Smooth muscle cell (in vitro differentiated cells): ENCODE measurements around the gene VTA1. TPM values are rescaled to one million over a fixed set of nuclear protein-coding genes. Genes with fewer than 3 reads are reported as not detected.

Experiments used
- DNase-seq: peaks from one replicate; lab custom pipeline; 2025; ENCODE audit not compliant: unreplicated experiment; lab: John Stamatoyannopoulos, UW
- H2AFZ ChIP-seq: fragments of 200-600 bp; sonication (generic); 2 replicates; pipeline ENCODE4 v1.6.0; 2016; ENCODE audit warnings: antibody characterized with exemption, low read depth, mild to moderate bottlenecking
- H3F3A ChIP-seq: fragments of 200-600 bp; sonication (generic); 2 replicates; pipeline ENCODE4 v1.6.0; 2017; ENCODE audit warnings: antibody characterized with exemption, low read depth
- H3K27ac ChIP-seq: fragments of 200-600 bp; sonication (generic); 2 replicates; pipeline ENCODE4 v1.5.1; 2016; ENCODE audit warnings: low read depth, mild to moderate bottlenecking
- H3K27me3 ChIP-seq: fragments of 200-600 bp; sonication (generic); 2 replicates; pipeline ENCODE4 v1.6.1; 2016; ENCODE audit warnings: low read depth, mild to moderate bottlenecking
- H3K36me3 ChIP-seq: fragments of 200-600 bp; sonication (generic); 2 replicates; pipeline ENCODE4 v1.5.1; 2016; ENCODE audit warnings: low read depth
- H3K4me1 ChIP-seq: fragments of 200-600 bp; sonication (generic); 2 replicates; pipeline ENCODE4 v1.5.1; 2016; ENCODE audit warnings: low read depth
- H3K4me2 ChIP-seq: fragments of 200-600 bp; sonication (generic); 2 replicates; pipeline ENCODE4 v1.6.0; 2016; ENCODE audit warnings: mild to moderate bottlenecking
- H3K4me3 ChIP-seq: fragments of 200-600 bp; sonication (generic); 2 replicates; pipeline ENCODE4 v1.5.1; 2016; ENCODE audit warnings: mild to moderate bottlenecking
- H3K79me2 ChIP-seq: fragments of 200-600 bp; sonication (generic); 2 replicates; pipeline ENCODE4 v1.6.0; 2016; ENCODE audit warnings: low read depth, mild to moderate bottlenecking
- H3K9ac ChIP-seq: fragments of 200-600 bp; sonication (generic); 2 replicates; pipeline ENCODE4 v1.6.0; 2016; ENCODE audit warnings: low read depth
- H3K9me3 ChIP-seq: fragments of 200-600 bp; sonication (generic); replicated peaks from 2 replicates; pipeline ENCODE4 v1.5.1; 2016; ENCODE audit warnings: low read depth
- H4K20me1 ChIP-seq: fragments of 200-600 bp; sonication (generic); 2 replicates; pipeline ENCODE4 v1.6.0; 2016; ENCODE audit warnings: low read depth
- CTCF ChIP-seq: fragments of 200-600 bp; sonication (generic); IDR thresholded peaks from 2 replicates; pipeline ENCODE4 v1.5.1; 2017; ENCODE audit warnings: borderline replicate concordance, mild to moderate bottlenecking, antibody characterized with exemption; ENCODE audit not compliant: insufficient read depth, poor library complexity, severe bottlenecking
- WGBS: methylation state at CpG from one replicate; pipeline ENCODE4 v1.1.7; 2016; ENCODE audit warnings: low lambda C conversion rate; 5-methylcytosine and 5-hydroxymethylcytosine counted together
- polyA plus RNA-seq: library from polyadenylated mRNA; unstranded; fragments of >200 nt; fragmentation: Nextera tagmentation; extraction: Ambion mirVana; gene quantifications from 2 replicates; pipeline ENCODE4 v1.2.1, GENCODE V29; 2016
- total RNA-seq: library from RNA; depleted of rRNA; stranded (reverse); fragments of >200 nt; gene quantifications from 2 replicates; pipeline ENCODE4 v1.2.3, GENCODE V29; 2014

The VTA1 gene
- total and polyA plus RNA-seq, 2 experiments from 2014 or later: 58.5 to 94.1 TPM

GRCh38 chr6:142240179-142240578 lies 93.1 kb downstream of the VTA1 start:
- Histone ChIP-seq H3K4me3 (no peak overlapping the region), H4K20me1 (no peaks in the 10 kb centered on the region), H3K4me2 (no peak overlapping the region), H3K79me2 (no peaks in the 10 kb centered on the region), H3K27me3 (no peaks in the 10 kb centered on the region), H3K27ac (no peak overlapping the region), H3K9ac (no peak overlapping the region), H3K9me3 (no peaks in the 10 kb centered on the region), H3K36me3 (no peaks in the 10 kb centered on the region), H3F3A (no peaks in the 10 kb centered on the region), H2AFZ (no peak overlapping the region), H3K4me1 (no peaks in the 10 kb centered on the region)
- no peak for DNase-seq
- no peak for TF ChIP-seq CTCF
- 93% methylated on average over 4 of the region's 4 CpGs for WGBS

- no peak overlapping the region for H3K4me3 ChIP-seq
- H3K36me3 ChIP-seq: no peaks in the 10 kb centered on the region
- H3K27me3 ChIP-seq: no peaks in the 10 kb centered on the region
- no peak for DNase-seq
- H3K79me2 ChIP-seq: no peaks in the 10 kb centered on the region
- no peaks in the 10 kb centered on the region for H3K9me3 ChIP-seq
- no peak overlapping the region for H2AFZ ChIP-seq
- H3F3A ChIP-seq: no peaks in the 10 kb centered on the region
- no peak for TF ChIP-seq CTCF
- H3K4me2 ChIP-seq: no peak overlapping the region
- no peaks in the 10 kb centered on the region for H3K4me1 ChIP-seq
- H4K20me1 ChIP-seq: no peaks in the 10 kb centered on the region
- H3K9ac ChIP-seq: no peak overlapping the region
- H3K27ac ChIP-seq: no peak overlapping the region
These were observed 94.0 kb downstream of the VTA1 start for GRCh38 chr6:142241061-142241460.

- H3K36me3 ChIP-seq: no peaks in the 10 kb centered on the region
- TF ChIP-seq CTCF: no peak
- no peaks in the 10 kb centered on the region for H3K79me2 ChIP-seq
- no peak overlapping the region for H2AFZ ChIP-seq
- H3K9me3 ChIP-seq: no peaks in the 10 kb centered on the region
- DNase-seq: no peak
- H3F3A ChIP-seq: no peaks in the 10 kb centered on the region
- H3K4me1 ChIP-seq: no peaks in the 10 kb centered on the region
- 63% methylated on average over 4 of the region's 4 CpGs for WGBS
- no peak overlapping the region for H3K4me3 ChIP-seq
- H4K20me1 ChIP-seq: no peaks in the 10 kb centered on the region
- no peak overlapping the region for H3K27ac ChIP-seq
- no peaks in the 10 kb centered on the region for H3K27me3 ChIP-seq
- H3K4me2 ChIP-seq: no peak overlapping the region
- no peak overlapping the region for H3K9ac ChIP-seq
These were observed 95.2 kb downstream of the VTA1 start for GRCh38 chr6:142242269-142242668.

GRCh38 chr6:142246960-142247359 lies 99.9 kb downstream of the VTA1 start:
- WGBS: 90% methylated on average over 6 of the region's 6 CpGs

More at GRCh38 chr6:142246960-142247359, 99.9 kb downstream of the VTA1 start:
- no peak overlapping the region for H3K9ac ChIP-seq
- no peaks in the 10 kb centered on the region for H3K27me3 ChIP-seq
- no peaks in the 10 kb centered on the region for H3K36me3 ChIP-seq
- H3K27ac ChIP-seq: no peak overlapping the region
- H4K20me1 ChIP-seq: no peaks in the 10 kb centered on the region
- H2AFZ ChIP-seq: no peak overlapping the region
- H3K4me2 ChIP-seq: no peak overlapping the region
- H3F3A ChIP-seq: no peaks in the 10 kb centered on the region
- DNase-seq: no peak
- no peaks in the 10 kb centered on the region for H3K79me2 ChIP-seq
- no peak for TF ChIP-seq CTCF
- no peaks in the 10 kb centered on the region for H3K9me3 ChIP-seq
- no peak overlapping the region for H3K4me3 ChIP-seq
- no peaks in the 10 kb centered on the region for H3K4me1 ChIP-seq
